Type B pancreatic cell (in vitro differentiated cells): ENCODE data around the gene SLCO3A1. TPM values are rescaled to one million over a fixed set of nuclear protein-coding genes. Genes with fewer than 3 reads are reported as not detected.

Experiments
- DNase-seq: peaks from one replicate; pipeline ENCODE4 v3.0.0; 2021; ENCODE audit warnings: mixed read lengths; ENCODE audit not compliant: unreplicated experiment; ENCODE audit errors: extremely low spot score
- H3K27ac Mint-ChIP-seq: 2 replicates; pipeline ENCODE4 v1.8.0; 2021; ENCODE audit warnings: mild to moderate bottlenecking, mixed read lengths
- H3K27me3 Mint-ChIP-seq: 2 replicates; pipeline ENCODE4 v1.8.0; 2021; ENCODE audit warnings: mixed read lengths
- H3K36me3 Mint-ChIP-seq: 2 replicates; pipeline ENCODE4 v1.8.0; 2021; ENCODE audit warnings: mixed read lengths
- H3K4me1 Mint-ChIP-seq: one replicate; pipeline ENCODE4 v1.8.0; 2021; ENCODE audit warnings: mixed read lengths; ENCODE audit not compliant: unreplicated experiment
- H3K4me3 Mint-ChIP-seq: 2 replicates; pipeline ENCODE4 v1.8.0; 2021; ENCODE audit warnings: mild to moderate bottlenecking, mixed read lengths
- H3K9me3 Mint-ChIP-seq: 2 replicates; pipeline ENCODE4 v1.8.0; 2021; ENCODE audit warnings: mixed read lengths
- CTCF ChIP-seq: fragments of 200-600 bp; sonication (generic); conservative IDR thresholded peaks from 2 replicates; pipeline ENCODE4 v1.5.0; 2021; ENCODE audit warnings: antibody characterized with exemption, mild to moderate bottlenecking
- total RNA-seq: library from RNA; stranded (reverse); gene quantifications from 2 replicates; pipeline ENCODE4 v1.2.1, GENCODE V29; 2021; ENCODE audit warnings: low replicate concordance

Gene SLCO3A1
- total RNA-seq, 1 donor from 2014 or later, result 30.9 TPM

DNA sequence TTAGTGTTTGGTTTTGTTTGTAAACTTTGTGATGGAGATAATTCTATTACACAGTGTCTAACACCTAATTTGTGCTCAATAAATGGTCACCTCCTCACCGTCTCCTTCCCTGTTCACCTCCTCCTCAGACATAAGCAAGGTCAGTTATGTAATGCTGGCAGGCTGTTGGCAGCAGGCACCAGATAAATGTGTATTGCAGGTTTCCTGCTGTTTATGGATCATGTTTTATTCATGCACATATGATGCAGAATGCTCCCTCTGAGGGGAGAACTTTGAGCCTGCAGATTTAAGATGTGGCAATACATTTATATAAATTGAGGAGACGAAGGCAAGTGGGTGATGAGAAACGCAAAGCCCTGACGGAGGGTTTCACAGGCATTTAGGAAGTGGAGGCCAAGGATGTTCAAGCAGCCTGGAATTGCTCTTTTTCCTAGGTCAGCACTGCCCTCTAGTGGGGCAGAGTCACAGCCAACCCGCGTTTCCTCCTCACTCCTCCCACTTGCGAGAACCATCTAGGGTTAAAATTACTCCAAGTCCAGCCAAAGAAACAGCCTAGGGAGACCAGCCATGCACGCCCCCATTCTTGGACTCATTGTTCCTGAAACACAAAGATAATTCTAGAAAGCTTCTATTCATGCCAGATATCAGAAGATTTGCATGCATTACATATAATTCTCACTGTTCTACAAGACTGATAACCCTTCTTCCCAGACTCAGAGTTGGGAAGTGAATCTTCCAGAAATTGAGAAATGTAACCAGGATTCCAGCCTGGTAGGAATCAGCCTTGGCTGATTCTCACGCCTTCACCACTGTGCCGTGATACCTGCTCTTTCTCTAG lies 228.7 kb downstream of the SLCO3A1 start:
- H3K4me1 Mint-ChIP-seq, result no peaks in the 10 kb centered on the region
- DNase-seq, result peak; percentile 79

DNA sequence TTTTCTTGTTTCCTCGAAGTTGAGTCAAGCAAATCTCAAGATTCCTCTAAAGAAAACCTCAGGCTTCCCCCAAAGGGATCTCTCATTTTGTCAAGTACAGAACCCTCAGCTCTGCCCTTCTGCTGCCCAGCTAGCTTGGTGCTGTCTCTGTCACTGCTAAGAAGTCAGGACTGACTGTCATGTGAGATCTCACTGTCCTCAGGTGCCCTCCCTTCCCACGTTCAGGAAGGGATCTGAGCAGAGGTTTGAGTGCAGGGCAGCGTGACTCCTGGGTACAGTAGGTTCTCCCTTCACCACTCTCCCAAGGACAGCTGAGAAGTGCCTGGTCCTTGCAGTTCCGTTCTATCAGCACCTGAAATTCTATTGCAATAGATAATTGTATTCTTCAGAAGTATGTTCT lies 229.7 kb downstream of the SLCO3A1 start:
- Mint-ChIP-seq H3K4me1 (no peaks in the 10 kb centered on the region), H3K27me3 (no peaks in the 10 kb centered on the region), H3K36me3 (no peaks in the 10 kb centered on the region), H3K9me3 (no peaks in the 10 kb centered on the region), H3K27ac (no peak overlapping the region), H3K4me3 (no peak overlapping the region)
- no peak for DNase-seq
- TF ChIP-seq CTCF, result no peak

More for the DNA sequence above, 228.7 kb downstream of the SLCO3A1 start:
- H3K4me3 Mint-ChIP-seq, result no peak overlapping the region
- peak; percentile 93 for TF ChIP-seq CTCF
- no peaks in the 10 kb centered on the region for H3K9me3 Mint-ChIP-seq
- H3K27me3 Mint-ChIP-seq, result no peaks in the 10 kb centered on the region
- no peak overlapping the region for H3K27ac Mint-ChIP-seq
- H3K36me3 Mint-ChIP-seq, result no peaks in the 10 kb centered on the region

DNA sequence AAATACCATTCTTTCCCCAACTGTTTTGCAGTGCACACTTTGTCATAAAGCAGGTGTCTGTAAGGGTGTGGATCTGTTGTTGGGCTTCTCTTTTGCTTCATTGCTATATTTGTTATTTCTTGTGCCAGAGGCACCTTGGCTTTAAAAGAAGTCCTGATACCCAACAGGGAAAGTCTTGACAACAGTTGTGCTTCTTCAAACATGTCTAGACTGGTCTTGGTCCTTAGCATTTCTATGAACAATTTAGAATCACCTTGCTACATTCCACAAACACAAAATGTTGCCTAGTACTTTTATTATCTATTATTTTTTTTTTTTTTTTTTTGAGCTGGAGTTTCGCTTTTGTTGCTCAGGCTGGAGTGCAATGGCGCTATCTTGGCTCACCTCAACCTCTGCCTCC lies 233.7 kb downstream of the SLCO3A1 start:
- no peaks in the 10 kb centered on the region for H3K9me3 Mint-ChIP-seq
- TF ChIP-seq CTCF, result no peak
- no peaks in the 10 kb centered on the region for H3K4me1 Mint-ChIP-seq
- no peak overlapping the region for H3K4me3 Mint-ChIP-seq
- no peak for DNase-seq
- H3K27ac Mint-ChIP-seq, result no peak overlapping the region
- H3K27me3 Mint-ChIP-seq, result peaks cover 3% of the 10 kb centered on the region
- no peaks in the 10 kb centered on the region for H3K36me3 Mint-ChIP-seq

DNA sequence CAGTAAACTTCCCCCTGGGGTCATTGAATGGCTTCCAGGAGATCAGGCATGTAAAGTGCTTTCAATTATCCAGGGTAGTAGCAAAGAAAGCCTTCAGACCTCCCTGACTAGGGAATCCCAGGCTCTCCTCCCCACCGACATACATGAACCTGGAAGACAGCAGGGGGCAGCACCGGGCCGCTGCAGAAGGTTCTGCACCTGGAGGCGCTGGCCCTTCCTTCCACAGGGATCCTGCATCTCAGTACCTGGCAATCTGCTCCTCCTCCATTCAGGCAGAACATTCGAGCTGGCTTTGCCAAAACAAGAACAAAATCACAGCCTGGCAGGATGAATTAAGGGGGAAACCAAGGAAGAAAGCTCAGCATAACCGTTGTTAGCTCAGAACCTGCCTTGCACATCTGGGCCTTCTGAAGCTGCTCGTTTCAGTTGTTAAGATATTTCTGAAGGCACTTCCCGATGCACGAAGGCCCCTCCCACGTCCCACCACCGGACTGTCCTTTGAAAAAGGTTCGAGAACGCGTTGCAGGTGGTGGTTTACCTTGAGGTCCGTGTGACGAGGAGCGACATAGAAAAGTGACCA lies 237.7 kb downstream of the SLCO3A1 start:
- Mint-ChIP-seq H3K4me1 (no peaks in the 10 kb centered on the region), H3K9me3 (no peaks in the 10 kb centered on the region), H3K27ac (peak overlapping the region; percentile 21), H3K36me3 (no peaks in the 10 kb centered on the region), H3K4me3 (no peak overlapping the region), H3K27me3 (peaks cover 3% of the 10 kb centered on the region)
- peak; percentile 76 for DNase-seq
- peak; percentile 81 for TF ChIP-seq CTCF

DNA sequence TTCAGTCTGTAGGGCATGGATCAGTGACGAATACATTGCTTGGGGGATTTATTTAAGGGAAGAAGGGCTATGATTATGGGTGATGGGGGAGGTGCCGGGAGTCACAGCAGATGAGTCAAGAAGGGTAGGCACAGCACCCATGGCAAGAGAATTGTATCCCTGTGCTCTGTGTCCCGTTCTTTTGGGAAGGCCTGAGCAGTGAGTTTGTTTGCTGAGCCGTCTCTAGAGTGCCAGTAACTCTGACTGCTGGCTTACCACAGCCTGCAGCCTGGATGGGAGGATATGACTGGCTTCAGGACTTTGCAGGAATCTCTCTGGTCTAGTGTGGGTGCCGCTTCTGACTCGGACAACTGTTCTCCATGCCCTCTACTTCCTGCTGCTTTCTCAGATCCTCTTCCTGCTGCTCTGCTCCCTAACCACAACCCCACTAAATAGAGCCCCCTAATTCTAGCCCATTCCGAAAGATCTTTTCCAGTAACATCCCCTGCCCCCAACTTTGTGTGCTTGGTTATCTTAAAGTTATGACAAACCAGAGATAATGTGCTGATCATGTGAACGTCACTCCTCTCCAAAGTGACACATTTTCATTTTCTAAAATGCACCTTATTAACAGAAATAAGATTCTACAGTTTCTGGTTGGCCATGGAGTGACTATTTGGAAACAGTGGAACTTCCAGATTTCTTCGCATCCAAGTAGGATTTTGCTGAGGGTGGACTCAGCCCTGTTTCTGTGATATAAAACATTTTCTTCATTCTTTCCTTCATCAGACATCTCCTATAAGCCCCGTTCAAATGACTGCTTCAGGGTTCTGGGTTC lies 239.0 kb downstream of the SLCO3A1 start:
- peaks cover 8% of the 10 kb centered on the region for H3K27me3 Mint-ChIP-seq
- TF ChIP-seq CTCF, result no peak
- H3K4me1 Mint-ChIP-seq, result peaks cover 2% of the 10 kb centered on the region

More for the DNA sequence above, 239.0 kb downstream of the SLCO3A1 start:
- H3K9me3 Mint-ChIP-seq, result no peaks in the 10 kb centered on the region
- DNase-seq, result no peak
- H3K36me3 Mint-ChIP-seq, result peaks cover 2% of the 10 kb centered on the region
- no peak overlapping the region for H3K4me3 Mint-ChIP-seq
- no peak overlapping the region for H3K27ac Mint-ChIP-seq
